Neural cell (in vitro differentiated cells): ENCODE measurements around the gene ATP2B2.

Source experiments
- CTCF ChIP-seq: fragments of 450-650 bp; IDR thresholded peaks from 2 replicates; pipeline ENCODE4 v1.5.1; 2014; ENCODE audit warnings: antibody characterized with exemption, mild to moderate bottlenecking, moderate library complexity; ENCODE audit not compliant: poor library complexity, severe bottlenecking
- EZH2 ChIP-seq: fragments of 200-600, 300-800 bp; shearing (Covaris generic), sonication (generic); IDR thresholded peaks from 2 replicates; pipeline ENCODE4 v1.6.1; 2014; ENCODE audit warnings: antibody characterized with exemption, low read length, borderline replicate concordance, mild to moderate bottlenecking; ENCODE audit not compliant: insufficient read depth, poor library complexity, severe bottlenecking
- RAD21 ChIP-seq: fragments of 450-650 bp; conservative IDR thresholded peaks from 2 replicates; pipeline ENCODE4 v1.6.1; 2014; ENCODE audit warnings: antibody characterized with exemption, mild to moderate bottlenecking, moderate library complexity

- TF ChIP-seq CTCF, result no peak
- no peak for TF ChIP-seq RAD21
- TF ChIP-seq EZH2, result no peak
These were observed 215.5 kb downstream of the ATP2B2 start for GRCh38 chr3:10289787-10290355.
